ENCODE results near the gene PIGR.

PIGR gene

GRCh38 chr1:206960676-206961386 is 14.6 kb upstream of the PIGR start:
- DNase-seq = no peak

GRCh38 chr1:206958144-206958543 is 11.9 kb upstream of the PIGR start:
- DNase-seq = no peak

GRCh38 chr1:206957639-206958038 is 11.4 kb upstream of the PIGR start:
- no peak for DNase-seq

GRCh38 chr1:206955476-206956451 is 9.5 kb upstream of the PIGR start:
- peak; percentile 28 for DNase-seq

- no peak for DNase-seq
Measured at GRCh38 chr1:206954459-206955342, 8.4 kb upstream of the PIGR start.

GRCh38 chr1:206953626-206954025 is 7.4 kb upstream of the PIGR start:
- DNase-seq = no peak

GRCh38 chr1:206953126-206953525 is 6.9 kb upstream of the PIGR start:
- DNase-seq = no peak

GRCh38 chr1:206952171-206952570 is 5.9 kb upstream of the PIGR start:
- DNase-seq = no peak

- DNase-seq = no peak
Measured at GRCh38 chr1:206951318-206952100, 5.2 kb upstream of the PIGR start.

- no peak for DNase-seq
Measured at GRCh38 chr1:206949641-206950040, 3.4 kb upstream of the PIGR start.

GRCh38 chr1:206949208-206949607 is 2.9 kb upstream of the PIGR start:
- DNase-seq = no peak

GRCh38 chr1:206947255-206947654 is 989 bp upstream of the PIGR start:
- DNase-seq = no peak

GRCh38 chr1:206945779-206946178 is 487 bp downstream of the PIGR start:
- no peak for DNase-seq

GRCh38 chr1:206944703-206945102 is 1.6 kb downstream of the PIGR start:
- DNase-seq = no peak

- DNase-seq = peak; percentile 50
Measured at GRCh38 chr1:206941766-206942418, 4.4 kb downstream of the PIGR start.

GRCh38 chr1:206940588-206940936 is 5.7 kb downstream of the PIGR start:
- no peak for DNase-seq

- no peak for DNase-seq
Measured at GRCh38 chr1:206939841-206940587, 6.3 kb downstream of the PIGR start.

- no peak for DNase-seq
Measured at GRCh38 chr1:206939131-206939530, 7.1 kb downstream of the PIGR start.

- no peak for DNase-seq
Measured at GRCh38 chr1:206937425-206937824, 8.8 kb downstream of the PIGR start.

- DNase-seq = peak; percentile 28
Measured at GRCh38 chr1:206935491-206936067, 10.7 kb downstream of the PIGR start.

Data from NCI-H69 (cell line).